ENCODE measurements around the gene ACAD9.
"Not testable (repeated sequence)": the region's sequence is repeated elsewhere in the genome, so short reads cannot be mapped to it uniquely, and the experiment has no call there.

Gene ACAD9

GRCh38 chr3:128889139-128889894, 9.9 kb downstream of the ACAD9 start:
- DNase-seq, result no peak

GRCh38 chr3:128895843-128896697, 16.6 kb downstream of the ACAD9 start:
- DNase-seq, result no peak

DNA sequence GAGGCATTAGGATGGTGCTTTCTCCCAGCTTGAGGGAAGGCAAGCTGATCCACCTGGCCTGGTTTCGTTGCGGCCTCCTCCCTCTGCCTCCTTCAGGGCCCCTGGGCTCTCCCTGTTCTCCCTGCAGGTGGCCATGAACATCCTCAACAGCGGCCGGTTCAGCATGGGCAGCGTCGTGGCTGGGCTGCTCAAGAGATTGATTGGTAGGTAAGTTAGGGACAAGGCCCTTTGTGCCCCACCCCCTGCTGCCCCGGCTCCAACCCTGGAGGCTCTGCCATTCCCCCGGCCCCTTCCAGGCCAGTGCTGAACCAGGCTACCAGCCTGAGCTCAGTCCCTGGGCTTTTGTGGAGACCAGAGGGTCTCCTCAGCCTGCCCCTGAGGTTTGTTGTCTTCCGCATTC, 23.0 kb downstream of the ACAD9 start:
- DNase-seq, result no peak

DNA sequence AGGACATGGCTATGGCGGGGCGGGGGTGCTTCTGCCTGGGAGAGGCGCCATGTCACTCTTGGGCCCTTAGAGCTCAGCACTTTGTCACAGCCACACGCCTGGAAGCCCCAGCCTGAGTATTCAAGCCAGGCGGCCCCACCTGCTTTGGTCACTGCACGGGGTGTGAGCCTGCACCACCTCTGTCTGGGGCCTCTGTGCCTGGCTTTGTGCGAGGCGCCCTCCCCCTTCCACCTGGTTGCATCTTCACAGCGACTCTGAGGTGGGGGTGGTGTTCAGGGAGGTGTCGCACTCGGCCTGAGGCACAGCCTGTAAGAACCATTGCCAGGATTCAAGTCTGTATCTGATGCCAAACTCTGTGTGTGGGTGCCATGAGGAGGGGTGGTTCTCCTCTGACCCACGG, 24.1 kb downstream of the ACAD9 start:
- DNase-seq, result no peak

DNA sequence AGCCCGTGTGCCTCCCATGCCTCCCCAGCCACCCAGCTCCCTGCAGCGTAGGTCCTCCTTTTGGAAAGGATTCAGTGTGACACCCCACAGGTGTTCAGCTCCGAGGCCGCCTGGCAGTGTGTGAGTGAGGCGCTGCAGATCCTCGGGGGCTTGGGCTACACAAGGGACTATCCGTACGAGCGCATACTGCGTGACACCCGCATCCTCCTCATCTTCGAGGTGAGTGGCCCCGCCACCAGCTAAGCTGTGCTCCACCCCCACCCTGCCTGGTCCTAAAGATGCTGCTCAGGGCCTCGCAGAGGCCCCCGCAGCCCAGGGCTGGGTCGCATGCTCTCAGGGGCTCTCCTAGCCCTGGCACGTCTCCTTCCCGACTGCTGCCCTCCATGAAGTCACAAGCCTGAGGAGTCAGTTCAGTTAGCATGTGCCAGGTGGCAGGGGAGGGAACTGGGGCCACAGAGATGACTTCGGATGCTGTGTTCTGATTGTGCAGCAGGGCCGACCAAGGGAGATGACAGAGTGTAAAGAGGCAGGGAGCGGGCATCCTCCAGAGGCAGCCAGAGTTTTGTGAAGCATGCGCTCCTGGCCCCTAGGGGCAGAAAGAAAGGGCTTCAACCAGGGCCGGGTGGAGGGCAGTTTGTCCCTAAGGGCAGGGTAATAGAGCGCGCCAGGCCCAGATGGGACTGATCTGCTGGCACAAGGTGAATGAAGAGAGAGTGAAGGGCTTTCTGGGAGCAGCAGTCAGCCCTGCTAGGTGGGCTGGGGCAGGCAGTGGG, 26.8 kb downstream of the ACAD9 start:
- DNase-seq, result no peak

- DNase-seq, result no peak
Measured at GRCh38 chr3:128906804-128907525, 27.5 kb downstream of the ACAD9 start.

DNA sequence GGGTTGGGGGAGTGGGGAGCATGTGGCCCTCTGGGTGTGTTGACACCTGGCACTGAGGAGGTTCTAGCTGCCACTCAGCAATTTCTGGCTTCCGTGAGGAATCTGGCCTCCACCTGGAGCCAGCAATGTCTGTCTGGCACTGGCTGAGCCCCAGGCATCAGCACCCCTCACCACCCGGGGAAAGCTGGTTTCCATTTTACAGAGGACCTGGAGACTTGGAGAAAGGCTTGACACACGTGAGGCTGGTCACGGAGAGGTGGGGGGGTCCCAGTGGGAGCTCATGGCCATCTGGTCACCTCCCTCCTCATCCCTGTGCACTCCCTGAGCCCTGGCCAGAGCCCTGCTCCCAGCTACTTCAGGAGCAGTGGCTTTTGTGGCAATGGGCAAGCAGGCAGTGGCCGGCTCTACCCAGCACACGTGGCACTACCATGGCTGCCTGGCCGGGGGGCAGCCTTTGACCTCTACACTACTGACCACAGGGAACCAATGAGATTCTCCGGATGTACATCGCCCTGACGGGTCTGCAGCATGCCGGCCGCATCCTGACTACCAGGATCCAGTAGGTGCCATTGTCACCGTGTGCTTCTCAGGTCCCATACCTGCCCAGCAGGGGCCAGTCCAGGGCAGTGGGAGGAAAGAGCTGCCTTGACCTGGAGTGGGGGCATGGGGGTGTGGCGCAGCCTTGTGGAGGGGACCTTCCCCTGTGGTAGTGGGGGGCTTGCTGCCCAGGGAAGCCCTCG, 28.5 kb downstream of the ACAD9 start:
- no peak for DNase-seq

- no peak for DNase-seq
Measured at GRCh38 chr3:128908951-128909350, 29.5 kb downstream of the ACAD9 start.

- no peak for DNase-seq
Measured at GRCh38 chr3:128910006-128910405, 30.6 kb downstream of the ACAD9 start.

DNA sequence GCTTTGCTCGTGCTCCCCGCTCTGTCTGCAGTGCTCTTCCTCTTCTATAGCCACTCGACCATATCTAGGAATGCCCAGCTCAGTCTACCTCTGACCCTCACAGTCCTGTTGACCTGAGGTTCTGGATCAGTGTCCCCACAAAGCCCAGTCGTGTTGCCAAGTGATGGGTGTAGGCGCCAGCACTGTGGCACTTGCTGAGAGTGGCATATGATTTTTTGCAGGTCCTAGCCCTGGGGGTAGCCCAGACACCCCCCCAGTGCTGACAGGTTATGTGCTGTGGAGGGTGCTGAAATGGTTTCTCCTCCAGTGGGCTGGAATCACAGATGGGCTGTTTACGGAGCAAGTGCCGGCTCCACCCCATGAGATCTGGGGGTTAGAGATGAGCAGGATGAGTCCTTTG, 32.5 kb downstream of the ACAD9 start:
- DNase-seq, result no peak

DNA sequence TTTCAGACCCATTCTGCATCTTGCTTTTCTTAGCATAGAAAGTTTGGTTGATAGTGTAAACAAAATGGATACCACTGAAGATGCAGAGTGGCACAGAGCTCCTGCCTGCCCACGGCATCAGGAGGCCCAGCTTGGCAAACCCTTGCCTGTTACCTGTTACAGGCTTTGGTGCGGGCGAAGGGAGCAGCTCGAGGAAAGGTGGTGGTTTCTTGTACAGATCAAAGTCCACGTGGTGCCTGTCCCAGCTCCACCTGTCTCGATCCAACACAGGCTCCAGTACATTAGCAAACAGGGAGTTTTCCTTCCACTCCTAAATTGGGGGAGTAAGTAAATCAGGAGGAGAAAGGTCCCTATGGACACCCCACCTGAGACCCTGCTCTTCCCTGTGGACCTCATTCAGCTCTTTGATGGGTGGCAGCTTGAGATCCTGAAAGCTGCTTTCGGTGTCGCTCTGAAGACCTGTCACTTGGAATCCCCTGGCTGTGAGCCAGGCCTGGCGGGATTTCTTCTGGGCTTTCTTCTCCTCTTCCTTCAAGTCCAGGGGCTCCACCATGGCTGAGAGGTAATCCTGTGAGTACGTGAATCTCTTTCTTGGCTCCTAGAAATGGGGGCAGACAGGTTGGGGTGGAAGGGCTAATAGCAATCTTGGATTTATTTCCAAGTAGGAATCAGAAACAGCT, 35.7 kb downstream of the ACAD9 start:
- DNase-seq, result no peak

- no peak for DNase-seq
Measured at GRCh38 chr3:128917291-128917690, 37.9 kb downstream of the ACAD9 start.

DNA sequence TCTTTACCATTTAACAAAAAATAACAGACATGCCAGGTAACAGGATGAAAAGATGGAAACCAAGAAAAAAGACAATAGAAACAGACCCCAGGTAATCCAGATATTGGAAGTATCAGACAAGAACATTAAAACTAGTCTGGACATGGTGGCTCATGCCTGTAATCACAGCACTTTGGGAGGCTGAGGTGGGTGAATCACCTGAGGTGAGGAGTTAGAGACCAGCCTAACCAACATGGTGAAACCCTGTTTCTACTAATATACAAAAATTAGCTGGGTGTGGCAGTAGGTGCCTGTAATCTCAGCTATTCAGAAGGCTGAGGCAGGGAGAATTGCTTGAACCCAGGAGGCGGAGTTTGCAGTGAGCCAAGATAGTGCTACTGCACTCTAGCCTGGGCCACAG, 40.6 kb downstream of the ACAD9 start:
- DNase-seq, result no peak

DNA sequence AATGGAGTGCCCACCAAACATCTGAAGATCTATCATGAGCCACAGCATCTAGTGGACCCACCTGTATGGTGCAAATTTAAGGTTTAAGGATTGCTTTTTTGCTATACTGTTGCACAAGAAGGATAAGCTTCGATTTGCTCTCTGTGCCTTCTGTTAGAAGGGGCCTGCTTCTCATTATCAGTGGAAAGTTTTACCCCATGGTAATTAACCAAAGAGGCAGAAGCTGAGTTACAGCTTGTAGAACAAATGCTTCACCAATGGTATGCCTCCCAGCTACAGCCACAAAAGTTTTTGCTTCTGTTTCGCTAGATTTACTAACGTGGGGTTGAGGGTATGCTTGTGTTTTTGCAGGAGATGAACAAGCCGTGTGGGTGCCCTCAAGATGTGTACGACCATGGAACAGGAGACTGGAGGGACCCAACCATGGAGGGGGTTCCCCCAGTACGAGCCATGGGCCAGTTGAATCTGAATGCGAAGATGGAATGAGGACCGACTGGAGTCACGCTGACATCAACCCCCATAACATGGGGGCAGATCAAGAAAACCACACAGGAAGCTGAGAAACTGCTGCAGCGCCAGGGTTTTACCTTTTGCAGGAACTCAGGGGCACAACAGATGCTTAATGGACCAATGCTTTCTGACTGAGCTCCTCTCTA, 43.5 kb downstream of the ACAD9 start:
- no peak for DNase-seq

- no peak for DNase-seq
Measured at GRCh38 chr3:128923576-128923975, 44.2 kb downstream of the ACAD9 start.

GRCh38 chr3:128923986-128924385, 44.6 kb downstream of the ACAD9 start:
- DNase-seq, result not testable (repeated sequence)

DNA sequence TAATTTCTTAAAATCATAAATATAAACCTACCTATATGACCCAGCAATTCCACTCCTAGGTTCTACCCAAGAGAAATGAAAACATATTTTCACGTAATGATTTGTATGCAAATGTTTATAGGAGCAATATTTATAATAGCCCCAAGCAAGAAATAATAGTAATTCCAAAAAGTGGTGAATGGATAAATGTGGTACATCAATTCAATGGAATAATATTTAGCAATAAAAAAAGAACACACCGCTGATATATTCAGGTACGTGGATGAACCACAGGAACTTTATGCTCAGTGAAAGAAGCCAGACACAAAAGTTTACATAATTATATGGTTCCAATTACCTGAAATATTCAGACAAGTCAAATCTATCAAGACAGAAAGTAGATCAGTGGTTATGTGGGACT, 49.9 kb downstream of the ACAD9 start:
- DNase-seq, result no peak

DNA sequence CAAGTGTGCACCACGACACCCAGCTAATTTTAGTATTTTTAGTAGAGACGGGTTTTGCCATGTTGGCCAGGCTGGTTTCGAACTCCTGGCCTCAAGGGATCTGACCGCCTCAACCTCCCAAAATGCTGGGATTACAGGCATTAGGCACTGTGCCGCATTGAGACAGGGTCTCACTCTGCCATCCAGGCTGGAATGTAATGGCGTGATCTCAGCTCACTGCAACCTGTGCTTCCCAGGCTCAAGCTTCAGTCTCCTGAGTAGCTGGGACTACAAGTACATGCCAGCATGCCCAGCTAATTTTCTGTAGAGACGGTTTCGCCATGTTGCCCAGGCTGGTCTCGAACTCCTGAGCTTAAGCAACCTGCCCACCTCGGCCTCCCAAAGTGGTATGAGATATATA, 51.6 kb downstream of the ACAD9 start:
- no peak for DNase-seq

GRCh38 chr3:128932516-128933212, 53.2 kb downstream of the ACAD9 start:
- DNase-seq, result no peak

Measured in anterior cingulate cortex (tissue), 58 donors.